GM19328 (cell line): Measurements from ENCODE around the gene DAPK3.
"Not testable (repeated sequence)": the region's sequence is repeated elsewhere in the genome, so short reads cannot be mapped to it uniquely, and the experiment has no call there.

Experiments
- ATAC-seq: cut with Tn5 transposase; IDR thresholded peaks from one replicate; pipeline ENCODE4 v1.9.1; 2021; ENCODE audit warnings: mild to moderate bottlenecking, moderate library complexity; ENCODE audit not compliant: unreplicated experiment

Gene DAPK3

DNA sequence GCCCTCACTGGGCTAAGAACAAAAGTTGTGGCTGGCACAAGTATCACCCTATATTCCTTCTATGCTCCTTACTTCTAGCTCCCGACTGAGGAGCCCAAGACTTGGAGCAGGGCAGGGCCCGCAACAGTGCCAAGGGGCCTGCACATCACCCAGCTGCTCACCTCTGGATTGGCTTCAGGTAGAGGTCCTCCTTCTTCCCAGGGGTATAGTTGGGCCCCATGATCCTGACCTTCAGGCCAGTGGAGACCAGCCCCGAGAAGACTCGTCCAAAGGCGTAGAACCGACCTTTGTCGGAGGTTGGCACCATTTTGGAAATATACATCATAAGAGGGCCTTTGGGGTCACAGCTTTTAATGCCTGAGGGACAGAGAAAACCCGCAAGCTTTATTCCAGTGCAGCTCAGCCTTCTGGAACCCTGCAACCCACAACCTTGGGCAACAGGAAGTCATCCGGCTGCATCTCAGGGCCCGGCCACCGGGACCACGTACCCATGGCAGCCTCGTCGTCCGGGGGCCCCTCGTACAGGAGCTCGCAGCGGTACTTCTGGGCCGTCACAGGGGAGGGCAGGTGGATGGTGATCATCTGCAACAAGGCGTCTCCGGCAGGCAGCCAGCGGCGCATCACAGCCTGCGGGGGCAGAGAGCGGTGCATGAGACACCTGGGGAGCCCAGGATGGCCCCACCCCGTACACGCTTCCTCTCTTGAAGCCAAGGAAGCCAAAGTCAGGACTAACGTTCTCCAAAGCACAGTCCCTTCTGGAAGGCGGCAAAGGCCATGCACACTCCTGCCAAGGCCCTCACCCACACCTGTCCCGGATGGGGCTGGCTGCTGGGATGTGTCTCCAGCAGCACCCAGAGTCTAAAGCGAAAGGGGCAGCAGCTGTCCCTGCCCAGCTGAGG lies 9.7 kb upstream of the DAPK3 start:
- no peak for ATAC-seq

DNA sequence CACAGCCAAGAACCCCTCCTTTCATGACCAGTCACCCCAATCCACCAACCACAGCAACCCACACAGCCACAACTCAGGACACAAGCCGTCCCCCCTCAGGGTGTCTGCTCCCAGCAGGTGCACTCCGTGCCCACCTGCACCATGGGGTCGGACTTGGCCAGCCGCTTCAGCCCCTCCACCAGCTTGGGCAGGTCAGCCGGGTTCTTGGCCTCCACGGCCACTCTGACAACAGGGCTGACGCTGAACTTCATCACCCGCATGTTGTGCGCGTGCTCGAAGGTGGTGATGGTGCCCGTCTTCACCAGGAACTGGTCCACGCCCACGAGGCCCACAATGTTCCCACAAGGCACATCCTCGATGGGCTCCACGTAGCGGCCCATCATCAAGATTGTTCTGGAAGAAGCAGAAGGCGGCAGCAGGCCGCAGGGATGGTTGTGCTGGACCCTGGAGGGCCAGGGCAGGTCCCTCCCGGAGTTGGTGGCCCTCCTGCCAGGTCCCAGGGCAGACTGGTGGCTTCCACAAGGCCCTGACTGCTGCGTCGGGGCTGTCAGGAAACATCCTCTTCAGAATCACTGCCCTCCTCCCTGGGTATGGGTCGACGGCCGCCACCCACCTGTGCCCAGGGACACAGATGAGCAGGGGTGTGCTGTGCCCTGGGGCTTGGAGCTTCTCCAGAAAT lies 8.9 kb upstream of the DAPK3 start:
- ATAC-seq, result no peak

DNA sequence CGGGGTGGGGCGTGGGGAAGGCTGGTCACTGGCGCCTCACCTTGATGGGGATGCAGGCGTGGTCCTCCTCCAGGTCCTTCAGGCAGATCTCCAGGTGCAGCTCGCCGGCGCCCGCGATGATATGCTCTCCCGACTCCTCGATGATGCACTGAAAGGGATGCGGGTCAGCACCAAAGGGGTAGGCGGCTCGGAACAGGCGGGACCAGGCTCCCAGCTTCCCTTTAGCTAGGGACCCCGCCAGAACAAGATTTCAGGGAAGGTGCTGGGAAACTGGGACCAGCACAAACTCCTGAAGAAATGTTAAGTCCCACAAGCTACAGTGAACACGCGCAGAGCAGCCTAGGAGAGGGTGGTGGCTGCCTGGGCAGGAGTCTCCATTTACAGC lies 8.4 kb upstream of the DAPK3 start:
- ATAC-seq, result no peak

- no peak for ATAC-seq
These were observed 7.2 kb upstream of the DAPK3 start for GRCh38 chr19:3978145-3978544.

GRCh38 chr19:3977242-3978143 lies 6.6 kb upstream of the DAPK3 start:
- ATAC-seq, result no peak

- no peak for ATAC-seq
These were observed 5.8 kb upstream of the DAPK3 start for GRCh38 chr19:3976495-3977241.

- ATAC-seq, result no peak
These were observed 4.8 kb upstream of the DAPK3 start for GRCh38 chr19:3975637-3976087.

DNA sequence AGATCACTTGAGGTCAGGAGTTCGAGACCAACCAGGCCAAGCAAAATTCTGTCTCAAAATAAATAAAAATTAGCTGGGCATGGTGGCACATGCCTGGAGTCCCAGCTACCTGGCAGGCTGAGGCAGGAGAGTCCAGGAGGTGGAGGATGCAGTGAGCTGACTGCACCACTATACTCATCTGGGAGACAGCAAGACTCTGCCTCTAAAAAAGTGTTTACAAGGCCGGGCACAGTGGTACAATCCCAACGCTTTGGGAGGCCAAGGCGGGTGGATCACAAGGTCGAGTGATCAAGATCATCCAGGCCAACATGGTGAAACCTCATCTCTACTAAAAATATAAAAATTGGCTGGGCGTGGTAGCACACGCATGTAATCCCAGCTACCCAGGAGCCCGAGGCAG lies 4.2 kb upstream of the DAPK3 start:
- no peak for ATAC-seq

DNA sequence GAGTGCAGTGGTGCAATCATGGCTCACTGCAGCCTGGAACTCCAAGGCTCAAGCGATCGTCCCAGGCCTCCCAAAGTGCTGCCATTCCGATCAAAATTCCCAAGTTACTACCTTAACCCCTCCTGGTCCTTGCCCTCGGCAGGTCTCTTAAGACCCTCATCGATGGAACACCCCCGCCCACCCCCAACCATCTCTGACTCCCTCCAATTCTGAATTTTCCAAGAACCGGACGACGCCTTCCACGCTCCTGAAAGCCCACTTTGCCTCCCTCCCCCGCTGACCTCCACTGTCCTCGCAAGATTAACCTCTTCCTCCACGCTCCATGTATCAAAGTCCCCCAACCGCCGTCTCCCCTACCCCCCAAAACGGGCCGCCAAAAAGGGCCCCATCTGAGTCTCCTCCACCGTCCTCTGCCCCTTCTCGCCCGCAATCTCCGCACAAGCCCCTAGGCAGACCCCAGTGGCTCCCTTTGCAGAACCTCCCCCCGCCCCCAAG lies 539 bp downstream of the DAPK3 start:
- ATAC-seq, result no peak

GRCh38 chr19:3969435-3970312 lies 1.2 kb downstream of the DAPK3 start:
- ATAC-seq, result no peak

GRCh38 chr19:3968556-3969434 lies 2.1 kb downstream of the DAPK3 start:
- no peak for ATAC-seq

DNA sequence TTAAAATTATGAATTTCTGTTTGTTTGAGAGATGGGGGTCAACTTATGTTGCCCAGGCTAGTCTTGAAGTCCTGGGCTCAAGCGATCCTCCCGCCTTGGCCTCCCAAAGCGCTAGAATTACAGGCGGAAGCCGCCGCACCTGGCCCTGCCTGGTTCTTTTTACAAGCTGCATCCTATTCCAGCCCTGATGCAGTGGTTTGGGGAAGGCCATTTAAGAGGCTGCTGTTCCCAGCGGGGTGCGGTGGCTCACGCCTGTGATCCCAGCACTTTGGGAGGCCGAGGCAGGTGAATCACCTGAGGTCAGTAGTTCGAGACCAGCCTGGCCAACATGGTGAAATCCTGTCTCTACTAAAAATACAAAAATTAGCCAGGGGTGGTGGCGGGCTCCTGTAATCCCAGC lies 2.9 kb downstream of the DAPK3 start:
- ATAC-seq, result not testable (repeated sequence)

DNA sequence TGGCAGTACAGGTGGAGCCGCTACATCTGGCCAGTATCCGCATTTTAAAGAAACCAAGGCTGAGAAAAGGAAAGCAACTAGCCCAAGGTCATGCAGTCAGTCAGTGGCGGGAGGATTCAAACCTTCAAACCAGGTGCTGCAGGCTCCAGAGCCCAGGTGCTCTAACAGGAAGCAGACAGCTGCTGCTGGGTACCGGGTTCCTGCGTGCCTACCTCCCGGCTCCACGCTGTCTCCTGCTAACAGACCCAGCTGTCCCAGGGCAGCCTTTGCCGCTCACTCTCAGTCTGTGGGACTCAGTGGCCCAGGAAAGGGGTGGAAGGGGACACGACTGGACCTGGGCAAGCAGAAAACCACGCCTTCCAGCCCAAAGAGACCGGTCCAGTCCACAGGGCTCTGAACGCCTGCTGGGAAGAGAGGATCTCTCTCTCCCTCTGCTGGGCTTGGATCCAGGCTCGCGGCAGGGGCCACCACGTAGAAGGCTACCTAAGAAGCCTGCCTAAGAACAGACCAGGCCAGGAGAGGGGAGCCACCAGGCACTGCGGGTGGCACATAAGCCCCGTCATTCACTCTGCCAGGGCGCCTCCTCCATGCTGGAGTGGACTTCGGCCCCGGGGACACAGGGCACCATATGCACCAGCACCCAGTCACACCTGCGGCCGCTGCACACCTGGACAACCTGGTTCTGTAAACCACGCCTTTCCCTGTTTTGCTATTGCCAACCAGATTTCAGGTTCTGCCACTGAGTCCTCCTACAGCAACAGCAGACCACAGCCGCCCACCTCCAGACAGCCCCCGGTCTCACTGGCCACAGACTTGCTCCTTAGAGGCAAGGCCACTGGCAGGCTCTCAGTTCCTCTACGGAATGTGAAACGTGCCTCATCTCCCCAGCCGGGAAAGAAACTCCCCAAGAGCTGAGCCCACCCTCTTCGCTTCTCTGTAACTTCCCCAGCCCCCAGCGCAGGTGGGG lies 4.6 kb downstream of the DAPK3 start:
- ATAC-seq, result no peak

DNA sequence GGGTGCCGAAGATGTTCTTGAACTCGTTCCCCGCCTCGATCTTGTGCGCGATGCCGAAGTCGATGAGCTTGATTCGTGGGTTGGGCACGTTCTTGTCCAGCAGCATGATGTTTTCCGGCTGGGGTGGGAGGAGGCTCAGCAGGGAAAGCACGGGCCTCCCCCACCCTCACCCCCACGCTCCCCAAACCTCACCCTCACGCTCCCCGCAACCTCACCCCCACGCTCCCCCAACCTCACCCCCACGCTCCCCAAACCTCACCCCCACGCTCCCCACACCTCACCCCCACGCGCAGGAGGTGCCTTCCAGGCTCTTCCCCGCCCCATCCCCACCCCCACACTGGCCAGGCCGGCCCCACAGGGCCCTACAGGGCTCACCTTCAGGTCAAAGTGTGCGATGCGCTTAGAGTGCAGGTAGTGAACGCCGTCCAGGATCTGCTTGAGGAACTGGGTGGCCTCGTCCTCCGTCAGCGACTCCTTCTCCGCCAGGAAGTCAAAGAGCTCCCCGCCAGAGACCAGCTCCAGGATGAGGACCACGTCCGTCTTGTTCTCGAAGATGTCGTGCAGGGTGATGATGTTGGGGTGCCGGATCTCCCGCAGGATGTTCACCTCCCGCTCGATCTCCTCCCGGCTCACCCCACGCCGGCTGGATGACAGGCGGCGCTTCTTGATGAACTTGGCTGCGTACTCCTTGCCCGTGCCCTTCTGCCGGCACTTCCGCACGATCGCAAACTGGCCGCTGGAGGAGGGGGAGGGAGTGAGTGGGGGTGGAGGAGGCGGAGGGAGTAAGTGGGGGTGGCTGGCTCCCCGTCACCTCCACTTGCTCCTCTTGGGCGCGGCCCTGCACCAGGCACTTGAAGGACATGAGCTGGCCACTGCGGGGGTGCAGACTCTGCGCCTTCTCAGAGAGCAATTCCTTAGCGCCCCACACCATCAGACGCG lies 6.4 kb downstream of the DAPK3 start:
- ATAC-seq, result no peak

- ATAC-seq, result no peak
These were observed 7.2 kb downstream of the DAPK3 start for GRCh38 chr19:3963458-3964255.
